HFFc6 (cell line): Measurements from ENCODE around the gene C6orf89. TPM values are rescaled to one million over a fixed set of nuclear protein-coding genes. Genes with fewer than 3 reads are reported as not detected.

ENCODE experiments used
- DNase-seq: peaks from one replicate; pipeline ENCODE4 v3.0.0-alpha.2; 2018
- H3K27ac Mint-ChIP-seq: 2 replicates; pipeline ENCODE4 v1.8.0; 2020; ENCODE audit warnings: mild to moderate bottlenecking, mixed read lengths
- H3K27me3 Mint-ChIP-seq: 2 replicates; pipeline ENCODE4 v1.8.0; 2021; ENCODE audit warnings: mild to moderate bottlenecking, moderate library complexity, mixed read lengths; ENCODE audit not compliant: insufficient read depth
- H3K36me3 Mint-ChIP-seq: 2 replicates; pipeline ENCODE4 v1.8.0; 2021; ENCODE audit warnings: low read depth, mixed read lengths
- H3K4me1 Mint-ChIP-seq: 2 replicates; pipeline ENCODE4 v1.8.0; 2020; ENCODE audit warnings: low read depth, mixed read lengths
- H3K4me3 Mint-ChIP-seq: 2 replicates; pipeline ENCODE4 v1.8.0; 2020; ENCODE audit warnings: mild to moderate bottlenecking, moderate library complexity, mixed read lengths
- H3K9me3 Mint-ChIP-seq: 2 replicates; pipeline ENCODE4 v1.8.0; 2020; ENCODE audit warnings: mild to moderate bottlenecking, mixed read lengths
- CTCF ChIP-seq: fragments of 200-600 bp; sonication (generic); IDR thresholded peaks from 2 replicates; pipeline ENCODE4 v1.5.0; 2021; ENCODE audit warnings: antibody characterized with exemption, mild to moderate bottlenecking
- total RNA-seq, 6 experiments: library from RNA; stranded (reverse); fragmentation: NEBNext Ultra II Directional; extraction: Animal tissue kit (Norgen Biotek cat#: 25700); gene quantifications; 2 replicates in 1 of 6; 3 replicates in 5 of 6; pipeline ENCODE4 v1.2.3, GENCODE V29; 2021

C6orf89 gene
- total RNA-seq, 6 experiments from 2014 or later = 71.3 to 89.2 (median 80.8) TPM

- Mint-ChIP-seq H3K27me3 (no peaks in the 10 kb centered on the region), H3K27ac (no peak overlapping the region), H3K36me3 (peaks cover 11% of the 10 kb centered on the region; the same call in 1 of the 2 replicates), H3K4me1 (peaks cover 10% of the 10 kb centered on the region), H3K9me3 (no peaks in the 10 kb centered on the region), H3K4me3 (no peak overlapping the region)
- TF ChIP-seq CTCF = no peak
- no peak for DNase-seq
These were observed 8.5 kb downstream of the C6orf89 start for GRCh38 chr6:36893976-36894932.

DNA sequence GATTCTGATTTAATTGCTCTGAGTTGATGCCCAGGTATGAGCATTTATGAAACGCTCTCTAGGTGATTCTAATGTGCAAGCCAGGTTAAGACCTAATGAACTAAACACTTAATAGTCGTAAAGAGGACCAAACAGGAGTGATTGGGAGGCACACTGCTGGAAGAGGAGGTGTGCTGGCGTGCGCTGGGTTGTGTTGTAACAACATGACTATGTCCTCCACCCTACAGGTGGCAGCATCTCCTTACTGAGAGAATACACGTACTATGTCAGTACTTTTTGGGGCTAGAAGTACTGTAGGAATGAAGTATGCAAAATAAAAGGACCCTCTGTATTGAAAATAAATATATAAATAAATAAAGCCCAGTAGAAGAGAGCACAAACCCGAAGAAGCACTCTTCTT lies 11.9 kb downstream of the C6orf89 start:
- no peak for DNase-seq
- TF ChIP-seq CTCF = peak; percentile 47; the same call in 1 of the 2 replicates
- Mint-ChIP-seq H3K27me3 (no peaks in the 10 kb centered on the region), H3K4me3 (no peak overlapping the region), H3K4me1 (peaks cover 9% of the 10 kb centered on the region; the same call in 1 of the 2 replicates), H3K9me3 (no peaks in the 10 kb centered on the region), H3K27ac (no peak overlapping the region), H3K36me3 (peaks cover 20% of the 10 kb centered on the region)

GRCh38 chr6:36904114-36904513 lies 18.4 kb downstream of the C6orf89 start:
- Mint-ChIP-seq H3K36me3 (peaks cover 49% of the 10 kb centered on the region), H3K27ac (peak overlapping the region; percentile 52; the same call in 1 of the 2 replicates), H3K27me3 (no peaks in the 10 kb centered on the region), H3K4me1 (peaks cover 32% of the 10 kb centered on the region), H3K4me3 (no peak overlapping the region; the same call in 1 of the 2 replicates), H3K9me3 (no peaks in the 10 kb centered on the region)
- TF ChIP-seq CTCF = no peak
- DNase-seq = no peak

DNA sequence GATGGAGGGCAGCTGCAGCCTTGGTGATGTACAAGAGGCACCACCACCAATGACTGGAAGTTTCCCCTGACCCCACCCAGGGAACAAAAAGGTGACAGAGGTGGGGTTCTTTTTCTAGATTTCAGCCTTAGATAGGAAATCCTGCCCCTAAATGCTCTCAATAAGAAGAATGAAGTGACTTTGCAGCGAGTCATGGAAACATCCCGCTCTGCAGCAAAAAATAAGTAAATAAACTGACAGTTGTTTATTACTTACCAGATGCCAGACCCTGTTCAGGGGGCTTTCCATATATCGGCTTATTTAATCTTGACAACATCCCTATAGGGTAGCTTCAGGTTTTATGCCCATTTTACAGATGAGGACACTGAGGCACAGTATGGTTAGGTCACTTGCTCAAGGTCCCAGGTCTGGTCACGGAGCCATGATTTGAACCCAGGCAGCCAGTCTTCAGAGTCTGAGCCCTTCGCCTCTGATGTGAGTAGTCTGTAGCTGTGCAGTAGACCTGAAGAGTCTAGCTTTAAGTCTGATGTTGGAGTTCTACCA lies 19.2 kb downstream of the C6orf89 start:
- H3K36me3 Mint-ChIP-seq = peaks cover 44% of the 10 kb centered on the region
- no peaks in the 10 kb centered on the region for H3K27me3 Mint-ChIP-seq
- no peak overlapping the region for H3K27ac Mint-ChIP-seq
- DNase-seq = no peak
- H3K4me3 Mint-ChIP-seq = no peak overlapping the region
- TF ChIP-seq CTCF = no peak
- no peaks in the 10 kb centered on the region for H3K9me3 Mint-ChIP-seq
- H3K4me1 Mint-ChIP-seq = peaks cover 32% of the 10 kb centered on the region

- peak overlapping the region; percentile 55; the same call in 1 of the 2 replicates for H3K27ac Mint-ChIP-seq
- peaks cover 35% of the 10 kb centered on the region for H3K4me1 Mint-ChIP-seq
These were observed 21.0 kb downstream of the C6orf89 start for GRCh38 chr6:36906539-36907325.

More at GRCh38 chr6:36906539-36907325, 21.0 kb downstream of the C6orf89 start:
- Mint-ChIP-seq H3K27me3 (no peaks in the 10 kb centered on the region), H3K36me3 (peaks cover 44% of the 10 kb centered on the region), H3K4me3 (no peak overlapping the region), H3K9me3 (no peaks in the 10 kb centered on the region)
- no peak for TF ChIP-seq CTCF
- no peak for DNase-seq
